HepG2 (cell line): ENCODE results near the gene GNAI2. TPM values are rescaled to one million over a fixed set of nuclear protein-coding genes. Genes with fewer than 3 reads are reported as not detected.
A peak's percentile ranks its signal among the peaks of the same experiment; 100 is the strongest.

ENCODE experiments used
- CBFB ChIP-seq: sonication (generic); formaldehyde crosslinking; IDR thresholded peaks from 2 replicates; pipeline ENCODE4 v1.4.0; 2020; ENCODE audit warnings: missing genetic modification reagents
- HNRNPH1 ChIP-seq: fragments of 200-400 bp; formaldehyde crosslinking; optimal IDR thresholded peaks from 2 replicates; pipeline ENCODE3; 2017; ENCODE audit warnings: mild to moderate bottlenecking, low read depth, low read length
- LCORL ChIP-seq, 2 experiments: fragments of 450-650 bp in 1 of 2; sonication (generic) in 1 of 2; formaldehyde crosslinking in 1 of 2; IDR thresholded peaks; 2 replicates each; pipeline versions ENCODE4 v1.5.0 to v1.6.1; 2017 to 2020; ENCODE audit warnings: antibody characterized with exemption in 1 of 2, missing genetic modification reagents in 1 of 2
- TBL1XR1 ChIP-seq: fragments of 150-350 bp; IDR thresholded peaks from 2 replicates; pipeline ENCODE4 v1.6.1; 2014; ENCODE audit warnings: borderline replicate concordance, low read length; ENCODE audit not compliant: partially characterized antibody
- ZFP36L1 ChIP-seq: sonication (generic); formaldehyde crosslinking; IDR thresholded peaks from 2 replicates; pipeline ENCODE4 v1.8.0; 2022; ENCODE audit warnings: mild to moderate bottlenecking, missing genetic modification reagents, moderate library complexity
- ZNF619 ChIP-seq: sonication (generic); formaldehyde crosslinking; IDR thresholded peaks from 2 replicates; pipeline ENCODE4 v1.4.0; 2020; ENCODE audit warnings: mild to moderate bottlenecking, missing genetic modification reagents
- ZNF878 ChIP-seq: sonication (generic); formaldehyde crosslinking; IDR thresholded peaks from 2 replicates; pipeline ENCODE4 v1.8.1; 2023; ENCODE audit warnings: mild to moderate bottlenecking, missing genetic modification reagents, moderate library complexity
- polyA plus RNA-seq, 8 experiments: library from polyadenylated mRNA; depleted of rRNA in 3 of 8; stranded (reverse) in 7 of 8; unstranded in 1 of 8; fragments of >200 nt; fragmentation: Illumina TruSeq in 4 of 8; extraction: Trizol in 4 of 8; gene quantifications; 2 replicates each; pipeline versions ENCODE4 v1.2.1 to v1.2.3, GENCODE V29; 2011 to 2016; ENCODE audit warnings: low read depth in 4 of 8, missing spikeins in 1 of 8, mixed read lengths in 1 of 8; ENCODE audit not compliant: insufficient read depth in 1 of 8
- total RNA-seq, 5 experiments: library from RNA; depleted of rRNA; stranded (reverse); fragments of >200 nt; fragmentation: Illumina TruSeq; extraction: Trizol; gene quantifications; 2 replicates each; pipeline ENCODE4 v1.2.3, GENCODE V29; 2016; ENCODE audit warnings: low read depth in 1 of 5
- TF ChIP-seq, protein P1 (sequence below): sonication (generic); formaldehyde crosslinking; conservative IDR thresholded peaks from 2 replicates; pipeline ENCODE4 v1.4.0; 2020; ENCODE audit warnings: missing genetic modification reagents
- TF ChIP-seq, protein P2 (sequence below): sonication (generic); formaldehyde crosslinking; IDR thresholded peaks from 2 replicates; pipeline ENCODE4 v1.8.0; 2022; ENCODE audit warnings: mild to moderate bottlenecking, missing genetic modification reagents; ENCODE audit not compliant: insufficient replicate concordance
- TF ChIP-seq, protein P3 (sequence below): sonication (generic); formaldehyde crosslinking; IDR thresholded peaks from 2 replicates; pipeline ENCODE4 v1.8.0; 2022; ENCODE audit warnings: low read depth, missing genetic modification reagents
- TF ChIP-seq, protein P4 (sequence below): sonication (generic); formaldehyde crosslinking; IDR thresholded peaks from 2 replicates; pipeline ENCODE4 v1.4.0; 2020; ENCODE audit warnings: mild to moderate bottlenecking, missing genetic modification reagents, borderline replicate concordance
- TF ChIP-seq, protein P5 (sequence below): sonication (generic); formaldehyde crosslinking; IDR thresholded peaks from 2 replicates; pipeline ENCODE4 v1.5.1; 2020; ENCODE audit warnings: mild to moderate bottlenecking, missing genetic modification reagents, moderate library complexity

The GNAI2 gene
- total and polyA plus RNA-seq, 2 of the 13 experiments (the other 11 are each of a cell fraction or from before 2014, with no cell fraction given), result 51.1 to 66.2 TPM

DNA sequence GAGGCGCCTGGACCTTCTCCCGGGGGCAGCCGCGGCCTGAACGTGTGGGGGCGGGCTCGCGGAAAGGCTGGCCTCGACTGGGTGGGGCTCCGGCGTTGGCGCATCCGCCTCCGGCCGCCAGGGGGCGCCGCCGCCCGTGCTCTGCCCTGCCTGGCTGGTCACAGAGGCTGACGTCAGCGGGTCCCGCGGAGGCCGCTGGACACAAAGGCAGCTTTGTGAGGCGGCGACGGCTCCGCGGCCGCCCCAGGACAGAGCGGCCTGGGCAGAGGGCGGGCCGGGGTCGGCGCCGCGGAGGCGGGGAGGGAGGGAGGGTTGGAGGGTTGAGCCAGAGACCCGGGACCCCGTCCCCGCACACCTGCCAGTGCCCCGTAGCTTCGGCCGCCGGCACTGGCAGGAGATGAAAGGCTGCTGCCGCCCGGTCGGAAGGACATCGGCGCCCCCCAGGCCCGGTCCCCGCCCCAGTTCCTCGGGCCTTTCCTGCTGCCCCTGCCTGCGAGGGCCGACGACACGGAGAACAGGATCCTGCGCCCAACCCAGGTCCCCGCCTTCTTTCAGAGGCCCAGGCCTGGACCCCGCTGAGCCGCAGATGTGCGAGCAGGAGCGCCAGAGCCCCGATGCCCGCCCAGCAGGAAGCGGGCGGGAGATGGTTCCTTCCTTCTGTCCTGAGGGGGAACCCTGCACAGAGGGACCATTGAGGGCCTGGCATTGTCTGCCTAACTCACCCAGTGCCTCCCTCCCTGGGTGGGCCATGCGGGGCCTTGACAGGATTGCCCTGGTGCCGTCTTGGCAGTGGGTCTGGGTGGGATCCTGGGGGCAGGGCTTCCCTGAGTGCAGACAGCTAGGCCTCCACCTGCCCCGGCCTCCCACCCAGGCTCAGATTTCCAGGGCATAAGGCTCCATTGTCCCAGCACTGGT is 24.3 kb downstream of the GNAI2 start (continued):
- TF ChIP-seq, protein P1, sequence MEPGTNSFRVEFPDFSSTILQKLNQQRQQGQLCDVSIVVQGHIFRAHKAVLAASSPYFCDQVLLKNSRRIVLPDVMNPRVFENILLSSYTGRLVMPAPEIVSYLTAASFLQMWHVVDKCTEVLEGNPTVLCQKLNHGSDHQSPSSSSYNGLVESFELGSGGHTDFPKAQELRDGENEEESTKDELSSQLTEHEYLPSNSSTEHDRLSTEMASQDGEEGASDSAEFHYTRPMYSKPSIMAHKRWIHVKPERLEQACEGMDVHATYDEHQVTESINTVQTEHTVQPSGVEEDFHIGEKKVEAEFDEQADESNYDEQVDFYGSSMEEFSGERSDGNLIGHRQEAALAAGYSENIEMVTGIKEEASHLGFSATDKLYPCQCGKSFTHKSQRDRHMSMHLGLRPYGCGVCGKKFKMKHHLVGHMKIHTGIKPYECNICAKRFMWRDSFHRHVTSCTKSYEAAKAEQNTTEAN (CRISPR knock-in tag), result 0 out of 2 replicates have a peak, but pooled peaks have one; percentile 2
- TF ChIP-seq HNRNPH1 (no peak), ZFP36L1 (CRISPR knock-in tag) (peak; percentile 78; the same call in 1 of the 2 replicates), ZNF619 (CRISPR knock-in tag) (peak; percentile 68; the same call in 1 of the 2 replicates), LCORL (IDR thresholded peaks at IDR 0.05) (0 out of 2 replicates have a peak, but pooled peaks have one; percentile 27), LCORL (CRISPR knock-in tag; IDR thresholded peaks at IDR 0.05) (peak; percentile 90), TBL1XR1 (peak; percentile 13), CBFB (CRISPR knock-in tag) (peak; percentile 36; the same call in 1 of the 2 replicates), ZNF878 (CRISPR knock-in tag) (peak; percentile 57; the same call in 1 of the 2 replicates)
- TF ChIP-seq, protein P2, sequence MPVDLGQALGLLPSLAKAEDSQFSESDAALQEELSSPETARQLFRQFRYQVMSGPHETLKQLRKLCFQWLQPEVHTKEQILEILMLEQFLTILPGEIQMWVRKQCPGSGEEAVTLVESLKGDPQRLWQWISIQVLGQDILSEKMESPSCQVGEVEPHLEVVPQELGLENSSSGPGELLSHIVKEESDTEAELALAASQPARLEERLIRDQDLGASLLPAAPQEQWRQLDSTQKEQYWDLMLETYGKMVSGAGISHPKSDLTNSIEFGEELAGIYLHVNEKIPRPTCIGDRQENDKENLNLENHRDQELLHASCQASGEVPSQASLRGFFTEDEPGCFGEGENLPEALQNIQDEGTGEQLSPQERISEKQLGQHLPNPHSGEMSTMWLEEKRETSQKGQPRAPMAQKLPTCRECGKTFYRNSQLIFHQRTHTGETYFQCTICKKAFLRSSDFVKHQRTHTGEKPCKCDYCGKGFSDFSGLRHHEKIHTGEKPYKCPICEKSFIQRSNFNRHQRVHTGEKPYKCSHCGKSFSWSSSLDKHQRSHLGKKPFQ (CRISPR knock-in tag), result peak; percentile 41
- TF ChIP-seq, protein P3, sequence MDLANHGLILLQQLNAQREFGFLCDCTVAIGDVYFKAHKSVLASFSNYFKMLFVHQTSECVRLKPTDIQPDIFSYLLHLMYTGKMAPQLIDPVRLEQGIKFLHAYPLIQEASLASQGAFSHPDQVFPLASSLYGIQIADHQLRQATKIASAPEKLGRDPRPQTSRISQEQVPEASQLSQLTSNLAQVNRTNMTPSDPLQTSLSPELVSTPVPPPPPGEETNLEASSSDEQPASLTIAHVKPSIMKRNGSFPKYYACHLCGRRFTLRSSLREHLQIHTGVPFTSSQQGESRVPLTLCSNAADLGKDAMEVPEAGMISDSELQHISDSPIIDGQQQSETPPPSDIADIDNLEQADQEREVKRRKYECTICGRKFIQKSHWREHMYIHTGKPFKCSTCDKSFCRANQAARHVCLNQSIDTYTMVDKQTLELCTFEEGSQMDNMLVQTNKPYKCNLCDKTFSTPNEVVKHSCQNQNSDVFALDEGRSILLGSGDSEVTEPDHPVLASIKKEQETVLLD (CRISPR knock-in tag), result peak; percentile 90
- TF ChIP-seq, protein P4, sequence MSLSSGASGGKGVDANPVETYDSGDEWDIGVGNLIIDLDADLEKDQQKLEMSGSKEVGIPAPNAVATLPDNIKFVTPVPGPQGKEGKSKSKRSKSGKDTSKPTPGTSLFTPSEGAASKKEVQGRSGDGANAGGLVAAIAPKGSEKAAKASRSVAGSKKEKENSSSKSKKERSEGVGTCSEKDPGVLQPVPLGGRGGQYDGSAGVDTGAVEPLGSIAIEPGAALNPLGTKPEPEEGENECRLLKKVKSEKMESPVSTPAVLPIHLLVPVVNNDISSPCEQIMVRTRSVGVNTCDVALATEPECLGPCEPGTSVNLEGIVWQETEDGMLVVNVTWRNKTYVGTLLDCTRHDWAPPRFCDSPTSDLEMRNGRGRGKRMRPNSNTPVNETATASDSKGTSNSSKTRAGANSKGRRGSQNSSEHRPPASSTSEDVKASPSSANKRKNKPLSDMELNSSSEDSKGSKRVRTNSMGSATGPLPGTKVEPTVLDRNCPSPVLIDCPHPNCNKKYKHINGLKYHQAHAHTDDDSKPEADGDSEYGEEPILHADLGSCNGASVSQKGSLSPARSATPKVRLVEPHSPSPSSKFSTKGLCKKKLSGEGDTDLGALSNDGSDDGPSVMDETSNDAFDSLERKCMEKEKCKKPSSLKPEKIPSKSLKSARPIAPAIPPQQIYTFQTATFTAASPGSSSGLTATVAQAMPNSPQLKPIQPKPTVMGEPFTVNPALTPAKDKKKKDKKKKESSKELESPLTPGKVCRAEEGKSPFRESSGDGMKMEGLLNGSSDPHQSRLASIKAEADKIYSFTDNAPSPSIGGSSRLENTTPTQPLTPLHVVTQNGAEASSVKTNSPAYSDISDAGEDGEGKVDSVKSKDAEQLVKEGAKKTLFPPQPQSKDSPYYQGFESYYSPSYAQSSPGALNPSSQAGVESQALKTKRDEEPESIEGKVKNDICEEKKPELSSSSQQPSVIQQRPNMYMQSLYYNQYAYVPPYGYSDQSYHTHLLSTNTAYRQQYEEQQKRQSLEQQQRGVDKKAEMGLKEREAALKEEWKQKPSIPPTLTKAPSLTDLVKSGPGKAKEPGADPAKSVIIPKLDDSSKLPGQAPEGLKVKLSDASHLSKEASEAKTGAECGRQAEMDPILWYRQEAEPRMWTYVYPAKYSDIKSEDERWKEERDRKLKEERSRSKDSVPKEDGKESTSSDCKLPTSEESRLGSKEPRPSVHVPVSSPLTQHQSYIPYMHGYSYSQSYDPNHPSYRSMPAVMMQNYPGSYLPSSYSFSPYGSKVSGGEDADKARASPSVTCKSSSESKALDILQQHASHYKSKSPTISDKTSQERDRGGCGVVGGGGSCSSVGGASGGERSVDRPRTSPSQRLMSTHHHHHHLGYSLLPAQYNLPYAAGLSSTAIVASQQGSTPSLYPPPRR (CRISPR knock-in tag), result peak; percentile 68; the same call in 1 of the 2 replicates
- TF ChIP-seq, protein P5, sequence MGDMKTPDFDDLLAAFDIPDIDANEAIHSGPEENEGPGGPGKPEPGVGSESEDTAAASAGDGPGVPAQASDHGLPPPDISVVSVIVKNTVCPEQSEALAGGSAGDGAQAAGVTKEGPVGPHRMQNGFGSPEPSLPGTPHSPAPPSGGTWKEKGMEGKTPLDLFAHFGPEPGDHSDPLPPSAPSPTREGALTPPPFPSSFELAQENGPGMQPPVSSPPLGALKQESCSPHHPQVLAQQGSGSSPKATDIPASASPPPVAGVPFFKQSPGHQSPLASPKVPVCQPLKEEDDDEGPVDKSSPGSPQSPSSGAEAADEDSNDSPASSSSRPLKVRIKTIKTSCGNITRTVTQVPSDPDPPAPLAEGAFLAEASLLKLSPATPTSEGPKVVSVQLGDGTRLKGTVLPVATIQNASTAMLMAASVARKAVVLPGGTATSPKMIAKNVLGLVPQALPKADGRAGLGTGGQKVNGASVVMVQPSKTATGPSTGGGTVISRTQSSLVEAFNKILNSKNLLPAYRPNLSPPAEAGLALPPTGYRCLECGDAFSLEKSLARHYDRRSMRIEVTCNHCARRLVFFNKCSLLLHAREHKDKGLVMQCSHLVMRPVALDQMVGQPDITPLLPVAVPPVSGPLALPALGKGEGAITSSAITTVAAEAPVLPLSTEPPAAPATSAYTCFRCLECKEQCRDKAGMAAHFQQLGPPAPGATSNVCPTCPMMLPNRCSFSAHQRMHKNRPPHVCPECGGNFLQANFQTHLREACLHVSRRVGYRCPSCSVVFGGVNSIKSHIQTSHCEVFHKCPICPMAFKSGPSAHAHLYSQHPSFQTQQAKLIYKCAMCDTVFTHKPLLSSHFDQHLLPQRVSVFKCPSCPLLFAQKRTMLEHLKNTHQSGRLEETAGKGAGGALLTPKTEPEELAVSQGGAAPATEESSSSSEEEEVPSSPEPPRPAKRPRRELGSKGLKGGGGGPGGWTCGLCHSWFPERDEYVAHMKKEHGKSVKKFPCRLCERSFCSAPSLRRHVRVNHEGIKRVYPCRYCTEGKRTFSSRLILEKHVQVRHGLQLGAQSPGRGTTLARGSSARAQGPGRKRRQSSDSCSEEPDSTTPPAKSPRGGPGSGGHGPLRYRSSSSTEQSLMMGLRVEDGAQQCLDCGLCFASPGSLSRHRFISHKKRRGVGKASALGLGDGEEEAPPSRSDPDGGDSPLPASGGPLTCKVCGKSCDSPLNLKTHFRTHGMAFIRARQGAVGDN (CRISPR knock-in tag), result peak; percentile 93
